Right lobe of liver (tissue), 6 donors: ENCODE data around the gene CCDC179. TPM values are rescaled to one million over a fixed set of nuclear protein-coding genes. Genes with fewer than 3 reads are reported as not detected.

Source experiments
- ATAC-seq, 4 donors: fragments of 200-7000 bp; cut with Tn5 transposase; one replicate each; pipeline ENCODE4 v1.9.1; 2020; ENCODE audit warnings: mild to moderate bottlenecking in 4 of 4, moderate library complexity in 4 of 4
- DNase-seq, 3 donors: peaks; one replicate each; pipeline ENCODE4 v3.0.0-alpha.2; 2020
- H3K27ac ChIP-seq, 3 donors: fragments of 200-600 bp; one replicate each; pipeline ENCODE4 v1.8.0; 2022
- H3K27me3 ChIP-seq, 2 donors: fragments of 200-600 bp; one replicate each; pipeline ENCODE4 v1.8.0; 2022
- H3K36me3 ChIP-seq, 4 donors: fragments of 200-600 bp; sonication (generic) in 1 of 4; one replicate each; pipeline versions ENCODE4 v1.5.1 to v1.8.0; 2017 to 2022; ENCODE audit warnings: control low read depth in 1 of 4
- H3K4me1 ChIP-seq, 4 donors: fragments of 200-600 bp; sonication (generic) in 1 of 4; one replicate each; pipeline versions ENCODE4 v1.5.1 to v1.8.0; 2017 to 2022; ENCODE audit warnings: control low read depth in 1 of 4
- H3K4me3 ChIP-seq, 3 donors: fragments of 200-600 bp; one replicate each; pipeline ENCODE4 v1.8.0; 2022
- H3K9me3 ChIP-seq, 4 donors: fragments of 200-600 bp; sonication (generic) in 1 of 4; one replicate each; pipeline versions ENCODE4 v1.5.1 to v1.8.0; 2017 to 2022; ENCODE audit warnings: control low read depth in 1 of 4
- POLR2A ChIP-seq: fragments of 450-650 bp; IDR thresholded peaks from one replicate; pipeline ENCODE4 v1.6.1; 2017; ENCODE audit warnings: antibody characterized with exemption, mild to moderate bottlenecking
- WGBS: methylation state at CpG from one replicate; pipeline ENCODE4 v1.1.6; 2018; ENCODE audit warnings: low coverage, low lambda C conversion rate; ENCODE audit not compliant: insufficient coverage; ENCODE audit errors: missing lambda C conversion rate; 5-methylcytosine and 5-hydroxymethylcytosine counted together
- intact Hi-C, 2 donors: fragments of 100-400 bp; cut with DNase I; formaldehyde crosslinking; loops; one replicate each; pipeline versions ENCODE4 v1.11.2 to v1.14.1; 2022
- total RNA-seq, 6 experiments: library from RNA; depleted of rRNA in 2 of 6; stranded (reverse); fragments of >200 nt in 2 of 6; fragmentation: NEBNext Ultra II Directional in 3 of 6; extraction: Animal tissue kit (Norgen Biotek cat#: 25700) in 3 of 6; gene quantifications; one replicate each; pipeline versions ENCODE4 v1.1.0 to v1.2.4, GENCODE V29; 2016 to 2023
- TF ChIP-seq, protein P1 (sequence below), 4 donors: fragments of 200-600 bp in 3 of 4; fragments of 450-650 bp in 1 of 4; IDR thresholded peaks; one replicate each; pipeline versions ENCODE4 v1.5.1 to v1.8.0; 2016 to 2022; ENCODE audit warnings: antibody characterized with exemption in 4 of 4, mild to moderate bottlenecking in 2 of 4
- donor health status: DM: no; HTN: yes; CAD: no.
- donor health status: DM: no; HTN: no; CAD: no.
- donor health status: DM: no; HTN: no; CAD: no.
- donor health status: DM: no; HTN: yes; CAD: no.
- donor health status: DM: no; HTN: yes; CAD: no.

The CCDC179 gene
- total RNA-seq, 6 experiments from 2014 or later = not detected

DNA sequence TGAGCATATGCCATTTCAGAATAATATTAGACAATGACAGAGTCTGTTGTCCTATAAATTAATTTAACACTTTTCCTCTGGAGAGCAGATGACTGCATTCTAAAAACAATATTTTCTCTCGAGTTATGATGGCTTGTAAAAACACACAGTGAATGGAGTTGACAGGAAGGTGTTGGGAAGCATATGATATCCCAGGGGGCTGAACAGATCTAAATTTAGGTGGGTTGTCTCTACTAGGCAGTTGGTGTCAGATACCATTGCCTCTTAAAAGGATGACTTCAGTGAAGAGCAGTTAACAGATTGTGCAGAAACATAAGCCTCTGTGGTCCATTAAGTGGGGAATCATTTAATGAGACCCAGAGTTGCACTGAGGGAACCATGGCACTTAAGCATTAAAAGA, 61.4 kb downstream of the CCDC179 start:
- no peaks in the 10 kb centered on the region for H3K4me1 ChIP-seq
- no peak for ATAC-seq
- no peaks in the 10 kb centered on the region for H3K9me3 ChIP-seq
- H3K27ac ChIP-seq = no peak overlapping the region
- peaks cover 0 to 2% (median 0%) of the 10 kb centered on the region in 4 donors for H3K36me3 ChIP-seq
- DNase-seq = no peak
- intact Hi-C loops = no loop called here
- TF ChIP-seq, protein P1, sequence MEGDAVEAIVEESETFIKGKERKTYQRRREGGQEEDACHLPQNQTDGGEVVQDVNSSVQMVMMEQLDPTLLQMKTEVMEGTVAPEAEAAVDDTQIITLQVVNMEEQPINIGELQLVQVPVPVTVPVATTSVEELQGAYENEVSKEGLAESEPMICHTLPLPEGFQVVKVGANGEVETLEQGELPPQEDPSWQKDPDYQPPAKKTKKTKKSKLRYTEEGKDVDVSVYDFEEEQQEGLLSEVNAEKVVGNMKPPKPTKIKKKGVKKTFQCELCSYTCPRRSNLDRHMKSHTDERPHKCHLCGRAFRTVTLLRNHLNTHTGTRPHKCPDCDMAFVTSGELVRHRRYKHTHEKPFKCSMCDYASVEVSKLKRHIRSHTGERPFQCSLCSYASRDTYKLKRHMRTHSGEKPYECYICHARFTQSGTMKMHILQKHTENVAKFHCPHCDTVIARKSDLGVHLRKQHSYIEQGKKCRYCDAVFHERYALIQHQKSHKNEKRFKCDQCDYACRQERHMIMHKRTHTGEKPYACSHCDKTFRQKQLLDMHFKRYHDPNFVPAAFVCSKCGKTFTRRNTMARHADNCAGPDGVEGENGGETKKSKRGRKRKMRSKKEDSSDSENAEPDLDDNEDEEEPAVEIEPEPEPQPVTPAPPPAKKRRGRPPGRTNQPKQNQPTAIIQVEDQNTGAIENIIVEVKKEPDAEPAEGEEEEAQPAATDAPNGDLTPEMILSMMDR (IDR thresholded peaks at IDR 0.05) = no peak
- no peak for TF ChIP-seq POLR2A
- 73% methylated on average over 1 of the region's 1 CpG for WGBS
- H3K4me3 ChIP-seq = no peak overlapping the region
- no peaks in the 10 kb centered on the region for H3K27me3 ChIP-seq

DNA sequence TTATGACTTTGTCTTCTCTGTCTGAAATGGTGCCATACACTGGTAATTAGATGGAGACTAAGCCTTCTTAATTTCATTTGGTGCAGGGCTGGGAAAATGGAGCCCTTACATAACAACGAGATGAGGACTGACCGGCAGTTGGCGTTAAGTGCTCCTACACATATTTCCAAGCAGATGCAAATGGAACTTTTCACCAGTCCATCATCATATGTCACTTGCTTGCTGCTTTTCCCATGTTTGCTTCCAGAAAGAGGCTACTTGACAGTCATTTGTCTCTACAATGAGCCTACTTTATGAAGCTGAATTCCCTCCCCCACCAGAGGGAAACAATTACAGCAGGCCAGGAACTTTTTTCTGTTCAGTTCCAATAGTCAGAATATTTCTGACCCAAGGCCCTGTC, 63.2 kb downstream of the CCDC179 start:
- no peak for ATAC-seq
- TF ChIP-seq POLR2A = no peak
- TF ChIP-seq, protein P1 (IDR thresholded peaks at IDR 0.05) = no peak

More for the DNA sequence above, 63.2 kb downstream of the CCDC179 start:
- H3K4me1 ChIP-seq = no peaks in the 10 kb centered on the region
- peaks cover 0 to 2% (median 0%) of the 10 kb centered on the region in 4 donors for H3K36me3 ChIP-seq
- intact Hi-C loops = no loop called here
- no peaks in the 10 kb centered on the region for H3K9me3 ChIP-seq
- H3K27ac ChIP-seq = no peak overlapping the region
- H3K4me3 ChIP-seq = no peak overlapping the region
- no peak for DNase-seq
- H3K27me3 ChIP-seq = no peaks in the 10 kb centered on the region
- 95% methylated on average over 3 of the region's 3 CpGs for WGBS

Other genes starting within 250 kb of the CCDC179 start
- gene FANCF, start 234.7 kb downstream of the CCDC179 start, total RNA-seq = 1 to 10 TPM; 4.1 to 5.1 (median 4.6) TPM
- 10 to 100 TPM; 16.1 to 35.6 (median 27.8) TPM for gene GAS2, start 193.9 kb downstream of the CCDC179 start, total RNA-seq
- gene SVIP, start 30.7 kb downstream of the CCDC179 start, total RNA-seq = 10 to 100 TPM in 1 of 6 experiments, 1 to 10 TPM in 5; 3.5 to 12.0 (median 5.8) TPM